Activated B cell treated with CpG ODN at 0.5 μM for 24 hours (primary cell): Measurements from ENCODE around the gene TRIM17. TPM values are rescaled to one million over a fixed set of nuclear protein-coding genes. Genes with fewer than 3 reads are reported as not detected.

Experiments
- ATAC-seq: fragments of 200-7000 bp; cut with Tn5 transposase; one replicate; pipeline ENCODE4 v1.10.0; 2021; ENCODE audit warnings: low read depth, mild to moderate bottlenecking, moderate library complexity
- CTCF ChIA-PET: fragments of 350-600 bp; sonication (Branson Sonifier 250); formaldehyde crosslinking; loops from one replicate; lab custom pipeline; 2021; ENCODE audit warnings: antibody characterized with exemption; lab: Charles Lee
- POLR2A ChIA-PET: fragments of 350-600 bp; sonication (Branson Sonifier 250); formaldehyde crosslinking; loops from one replicate; lab custom pipeline; 2021; ENCODE audit warnings: antibody characterized with exemption; lab: Charles Lee
- DNase-seq: peaks from one replicate; pipeline ENCODE4 v3.0.0; 2022
- H3K27ac Mint-ChIP-seq: one replicate; pipeline ENCODE4 v1.8.0; 2020; ENCODE audit warnings: mixed read lengths
- H3K27me3 Mint-ChIP-seq: one replicate; pipeline ENCODE4 v1.8.0; 2021; ENCODE audit warnings: mixed read lengths
- H3K36me3 Mint-ChIP-seq: one replicate; pipeline ENCODE4 v1.8.0; 2021; ENCODE audit warnings: low read depth, mixed read lengths
- H3K4me1 Mint-ChIP-seq: one replicate; pipeline ENCODE4 v1.8.0; 2021; ENCODE audit warnings: mixed read lengths
- H3K4me3 Mint-ChIP-seq: one replicate; pipeline ENCODE4 v1.8.0; 2020; ENCODE audit warnings: mild to moderate bottlenecking, mixed read lengths
- H3K9me3 Mint-ChIP-seq: one replicate; pipeline ENCODE4 v1.8.0; 2020; ENCODE audit warnings: mixed read lengths
- intact Hi-C: fragments of 100-400 bp; cut with micrococcal nuclease; formaldehyde crosslinking; loops from one replicate; pipeline ENCODE4 v1.15.1; 2024
- total RNA-seq: library from RNA; stranded (reverse); gene quantifications from 2 replicates; pipeline ENCODE4 v1.2.3, GENCODE V29; 2022
- TF ChIP-seq, protein P1 (sequence below): fragments of 200-600 bp; IDR thresholded peaks from one replicate; pipeline ENCODE4 v1.8.0; 2022; ENCODE audit warnings: antibody characterized with exemption, mild to moderate bottlenecking

Gene TRIM17
- total RNA-seq, 1 donor from 2014 or later, result not detected

DNA sequence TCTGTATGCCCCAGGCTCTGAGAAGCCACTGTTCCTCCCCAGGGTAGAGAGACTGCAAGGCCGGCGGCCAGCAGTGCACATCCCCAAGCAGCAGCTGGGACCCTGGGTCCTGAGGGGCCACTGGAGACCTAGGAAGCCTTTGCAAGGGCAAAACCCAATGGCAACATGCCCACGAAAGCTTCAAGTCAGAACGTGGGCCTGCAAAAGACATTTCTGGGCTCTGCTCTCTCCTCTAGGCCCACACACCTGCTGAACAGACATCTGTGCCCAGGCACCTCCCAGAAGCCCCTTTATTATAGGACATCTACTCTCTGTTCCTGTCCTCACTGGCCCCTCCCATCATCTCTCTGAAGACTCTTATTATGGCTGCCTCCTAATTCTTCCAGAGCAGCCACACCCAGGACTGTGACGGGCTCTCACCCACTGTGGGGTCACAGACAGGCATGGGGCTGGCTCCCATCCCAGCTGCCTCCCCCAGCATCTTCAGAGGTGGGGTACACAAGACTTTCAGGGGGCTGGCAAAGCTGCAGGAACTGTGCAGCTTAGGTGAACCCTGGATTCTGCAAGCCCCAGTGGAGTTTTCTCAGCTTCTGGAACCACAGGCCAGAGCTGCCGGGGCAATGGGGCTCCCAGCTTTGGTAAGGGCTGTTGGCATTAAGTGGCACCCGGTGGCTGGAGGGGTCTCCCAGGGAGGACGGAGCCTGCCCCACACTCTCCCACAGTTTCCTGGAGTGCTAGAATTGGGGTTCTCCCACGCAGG lies 22.7 kb downstream of the TRIM17 start:
- Mint-ChIP-seq H3K4me3 (no peak overlapping the region), H3K36me3 (peaks cover 61% of the 10 kb centered on the region), H3K9me3 (no peaks in the 10 kb centered on the region), H3K27ac (no peak overlapping the region), H3K27me3 (no peaks in the 10 kb centered on the region), H3K4me1 (no peaks in the 10 kb centered on the region)
- ChIA-PET CTCF (no interaction called here), POLR2A (interaction anchor here (0.5 to 1.5 kb wide), 2 partner anchors 12 to 13 kb away, joined by 3 to 4 read pairs; partner anchors contain the start of gene TRIM11)
- intact Hi-C loops, result no loop called here
- DNase-seq (no peak), ATAC-seq (no peak)
- TF ChIP-seq, protein P1, sequence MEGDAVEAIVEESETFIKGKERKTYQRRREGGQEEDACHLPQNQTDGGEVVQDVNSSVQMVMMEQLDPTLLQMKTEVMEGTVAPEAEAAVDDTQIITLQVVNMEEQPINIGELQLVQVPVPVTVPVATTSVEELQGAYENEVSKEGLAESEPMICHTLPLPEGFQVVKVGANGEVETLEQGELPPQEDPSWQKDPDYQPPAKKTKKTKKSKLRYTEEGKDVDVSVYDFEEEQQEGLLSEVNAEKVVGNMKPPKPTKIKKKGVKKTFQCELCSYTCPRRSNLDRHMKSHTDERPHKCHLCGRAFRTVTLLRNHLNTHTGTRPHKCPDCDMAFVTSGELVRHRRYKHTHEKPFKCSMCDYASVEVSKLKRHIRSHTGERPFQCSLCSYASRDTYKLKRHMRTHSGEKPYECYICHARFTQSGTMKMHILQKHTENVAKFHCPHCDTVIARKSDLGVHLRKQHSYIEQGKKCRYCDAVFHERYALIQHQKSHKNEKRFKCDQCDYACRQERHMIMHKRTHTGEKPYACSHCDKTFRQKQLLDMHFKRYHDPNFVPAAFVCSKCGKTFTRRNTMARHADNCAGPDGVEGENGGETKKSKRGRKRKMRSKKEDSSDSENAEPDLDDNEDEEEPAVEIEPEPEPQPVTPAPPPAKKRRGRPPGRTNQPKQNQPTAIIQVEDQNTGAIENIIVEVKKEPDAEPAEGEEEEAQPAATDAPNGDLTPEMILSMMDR, result no peak

DNA sequence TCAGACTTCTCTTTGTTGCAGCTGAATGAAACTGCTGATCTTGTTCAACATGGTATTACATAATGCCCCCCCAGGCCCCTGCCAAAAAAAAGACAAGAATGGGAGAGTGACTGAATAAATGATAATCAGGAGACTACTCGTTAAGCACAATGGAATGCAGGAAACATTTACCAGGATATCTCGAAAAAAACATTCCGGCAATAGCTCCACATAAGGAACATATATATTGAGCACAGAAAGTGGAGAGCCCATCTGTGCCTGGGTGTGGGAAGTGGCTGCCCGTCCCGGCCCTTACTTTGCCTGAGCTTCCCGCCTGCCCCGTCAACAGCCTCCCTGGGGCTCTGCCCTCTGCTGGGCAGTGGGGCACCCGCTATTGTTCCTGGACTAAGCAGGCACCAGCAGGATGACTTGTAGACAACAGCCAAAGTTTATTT lies 23.4 kb downstream of the TRIM17 start:
- TF ChIP-seq, protein P1, result no peak
- ChIA-PET CTCF (no interaction called here), POLR2A (interaction anchor here (1.5 kb wide), 1 partner anchor 13 kb away, joined by 3 read pairs; the partner anchor contains the start of gene TRIM11)
- H3K36me3 Mint-ChIP-seq, result peaks cover 57% of the 10 kb centered on the region
- H3K27me3 Mint-ChIP-seq, result no peaks in the 10 kb centered on the region
- no peak overlapping the region for H3K27ac Mint-ChIP-seq
- no peak overlapping the region for H3K4me3 Mint-ChIP-seq
- H3K9me3 Mint-ChIP-seq, result no peaks in the 10 kb centered on the region
- H3K4me1 Mint-ChIP-seq, result no peaks in the 10 kb centered on the region
- no peak for DNase-seq
- intact Hi-C loops, result no loop called here
- ATAC-seq, result no peak

DNA sequence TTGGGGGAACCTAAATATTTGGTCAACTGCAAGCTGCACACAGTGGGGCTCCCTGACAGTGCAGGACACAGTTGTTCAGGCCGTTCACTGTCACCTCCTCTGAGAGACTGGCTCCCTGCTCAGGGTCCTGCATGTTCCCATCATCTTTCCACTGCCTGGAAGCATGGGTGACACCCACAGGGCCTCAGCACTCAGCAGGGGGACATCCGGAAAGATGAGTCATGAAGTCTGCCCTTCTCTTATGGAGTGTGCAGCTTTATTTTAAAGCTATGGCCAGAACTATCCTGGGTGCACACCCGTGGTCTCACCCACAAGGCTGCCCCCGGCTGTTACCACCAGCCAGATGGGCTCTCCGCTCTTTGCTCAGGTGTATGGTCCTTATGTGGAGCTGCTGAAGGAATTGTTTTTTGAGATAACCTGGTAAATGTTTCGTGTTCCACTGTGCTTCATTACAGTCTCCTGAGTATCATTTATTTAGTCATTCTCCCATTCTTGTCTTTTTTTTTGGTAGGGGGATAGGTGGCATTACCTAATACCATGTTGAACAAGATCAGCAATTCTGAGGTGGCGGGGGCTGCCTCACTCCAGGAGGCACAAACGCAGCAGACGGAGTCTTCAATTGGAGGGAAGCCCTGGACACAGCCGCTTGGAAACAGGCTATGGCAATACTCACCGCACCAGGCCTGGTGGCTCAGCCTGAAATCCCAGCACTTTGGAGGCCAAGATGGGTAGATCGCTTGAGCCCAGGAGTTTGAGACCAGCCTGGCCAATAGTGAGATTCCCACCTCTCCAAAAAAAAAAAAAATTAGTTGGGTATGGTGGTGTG lies 24.3 kb downstream of the TRIM17 start:
- ATAC-seq (no peak), DNase-seq (no peak)
- H3K9me3 Mint-ChIP-seq, result no peaks in the 10 kb centered on the region
- no peaks in the 10 kb centered on the region for H3K27me3 Mint-ChIP-seq
- no peak overlapping the region for H3K27ac Mint-ChIP-seq
- ChIA-PET CTCF (no interaction called here), POLR2A (interaction anchor here (1.5 kb wide), 1 partner anchor 14 kb away, joined by 3 read pairs; the partner anchor contains the start of gene TRIM11)
- intact Hi-C loops, result no loop called here
- H3K4me1 Mint-ChIP-seq, result no peaks in the 10 kb centered on the region
- peaks cover 48% of the 10 kb centered on the region for H3K36me3 Mint-ChIP-seq
- TF ChIP-seq, protein P1, result no peak
- H3K4me3 Mint-ChIP-seq, result no peak overlapping the region

DNA sequence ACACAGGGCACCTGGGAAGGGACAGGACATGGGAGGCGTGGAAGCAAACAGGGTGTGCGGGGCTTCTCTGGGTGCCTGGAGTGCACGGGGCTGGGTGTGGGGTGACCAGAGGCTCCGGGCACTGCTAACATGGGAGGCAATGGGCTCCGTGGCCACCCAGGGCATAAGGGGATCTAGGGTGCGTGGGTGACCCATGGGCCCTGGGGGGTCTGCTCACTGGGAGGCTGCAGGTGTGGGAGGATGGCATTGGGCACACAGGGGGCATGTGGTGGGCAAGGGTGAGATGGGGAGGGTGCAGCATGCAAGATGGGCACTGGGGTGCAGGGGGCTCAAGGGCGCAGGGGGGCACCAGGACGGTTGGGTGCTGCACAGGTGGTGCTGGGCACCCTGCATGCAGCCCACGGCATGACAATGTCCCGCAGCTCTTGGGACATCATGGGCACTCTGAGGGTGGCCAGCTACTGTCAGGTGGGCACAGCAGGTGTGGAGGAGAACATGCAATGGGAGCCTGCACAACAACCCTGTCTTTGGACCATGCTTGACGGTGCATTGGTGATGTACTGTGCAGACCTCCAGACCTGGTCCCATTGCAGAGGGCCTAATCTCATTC lies 25.1 kb downstream of the TRIM17 start:
- intact Hi-C loops, result no loop called here
- H3K27me3 Mint-ChIP-seq, result no peaks in the 10 kb centered on the region
- POLR2A ChIA-PET, result no interaction called here
- no peaks in the 10 kb centered on the region for H3K4me1 Mint-ChIP-seq
- TF ChIP-seq, protein P1, result no peak
- H3K9me3 Mint-ChIP-seq, result no peaks in the 10 kb centered on the region
- no peak overlapping the region for H3K4me3 Mint-ChIP-seq
- peaks cover 42% of the 10 kb centered on the region for H3K36me3 Mint-ChIP-seq
- CTCF ChIA-PET, result no interaction called here
- ATAC-seq (no peak), DNase-seq (no peak)
- no peak overlapping the region for H3K27ac Mint-ChIP-seq
